GM12878 (cell line): ENCODE results near the gene ATXN7L1.

Experiments used
- NR2F1 ChIP-seq: fragments of 450-650 bp; conservative IDR thresholded peaks from 2 replicates; pipeline ENCODE4 v1.6.1; 2017; ENCODE audit warnings: mild to moderate bottlenecking
- POLR2A ChIP-seq: IDR thresholded peaks from 2 replicates; pipeline ENCODE4 v1.6.1; 2011; ENCODE audit warnings: low read depth, mild to moderate bottlenecking, low read length
- RB1 ChIP-seq: fragments of 450-650 bp; formaldehyde crosslinking; IDR thresholded peaks from 2 replicates; pipeline ENCODE4 v1.6.1; 2017; ENCODE audit warnings: mild to moderate bottlenecking, borderline replicate concordance
- RBBP5 ChIP-seq: fragments of 200-600 bp; sonication (generic); conservative IDR thresholded peaks from 2 replicates; pipeline ENCODE4 v1.6.1; 2016
- STAT3 ChIP-seq: IDR thresholded peaks from 2 replicates; pipeline ENCODE4 v1.6.1; 2011; ENCODE audit warnings: low read depth, low read length, improper control_type of control experiment
- TCF3 ChIP-seq: IDR thresholded peaks from 2 replicates; pipeline ENCODE4 v1.6.1; 2012; ENCODE audit warnings: low read depth, mild to moderate bottlenecking, low read length, borderline replicate concordance; ENCODE audit not compliant: insufficient read depth
- YY1 ChIP-seq: IDR thresholded peaks from 2 replicates; pipeline ENCODE4 v1.6.1; 2011; ENCODE audit warnings: low read depth, mild to moderate bottlenecking, low read length
- ZNF274 ChIP-seq: IDR thresholded peaks from one replicate; pipeline ENCODE4 v1.8.0; 2011; ENCODE audit not compliant: insufficient read length, insufficient read depth
- TF ChIP-seq, protein P1 (sequence below): IDR thresholded peaks from 2 replicates; pipeline ENCODE4 v1.6.1; 2012; ENCODE audit warnings: mild to moderate bottlenecking, low read depth, low read length
- TF ChIP-seq, protein P2 (sequence below), 3 experiments: IDR thresholded peaks in 2 of 3; conservative IDR thresholded peaks in 1 of 3; 2 replicates each; pipeline ENCODE4 v1.5.1; 2011; ENCODE audit warnings: low read depth in 3 of 3, low read length in 3 of 3, mild to moderate bottlenecking in 3 of 3, control low read depth in 2 of 3, moderate library complexity in 2 of 3, inconsistent platforms in 1 of 3, mixed read lengths in 1 of 3; ENCODE audit not compliant: control insufficient read depth in 2 of 3, insufficient read depth in 1 of 3; ENCODE audit errors: extremely low read depth in 1 of 3
- TF ChIP-seq, protein P3 (sequence below): IDR thresholded peaks from 2 replicates; pipeline ENCODE4 v1.6.1; 2012; ENCODE audit warnings: low read depth, low read length, improper control_type of control experiment
- TF ChIP-seq, protein P4 (sequence below): fragments of 450-650 bp; IDR thresholded peaks from 2 replicates; pipeline ENCODE4 v1.6.1; 2017; ENCODE audit warnings: mild to moderate bottlenecking

DNA sequence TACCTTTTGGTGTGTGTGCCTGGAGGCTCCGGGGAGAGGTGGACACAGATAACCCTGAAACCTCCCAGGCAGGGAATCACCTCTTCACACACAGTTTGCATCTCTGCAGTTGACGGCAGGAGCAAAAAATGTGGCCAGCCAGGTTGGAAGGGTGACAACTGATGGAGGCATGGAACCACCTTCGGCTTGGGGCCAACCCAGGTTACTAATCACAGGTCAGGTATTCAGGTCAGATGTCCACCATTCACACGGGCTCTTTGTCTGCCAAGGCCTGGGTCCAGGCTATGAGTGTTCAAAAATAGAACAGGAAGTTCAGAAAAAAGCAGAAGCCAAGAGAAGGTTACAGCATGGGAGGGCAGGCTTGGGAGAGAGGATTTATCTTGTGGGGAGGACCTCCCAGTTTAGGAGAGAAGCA lies 157.9 kb downstream of the ATXN7L1 start:
- TF ChIP-seq RB1 (no peak), STAT3 (no peak), YY1 (no peak), ZNF274 (no peak), RBBP5 (no peak), POLR2A (no peak), TCF3 (no peak), NR2F1 (no peak)
- TF ChIP-seq, protein P1, sequence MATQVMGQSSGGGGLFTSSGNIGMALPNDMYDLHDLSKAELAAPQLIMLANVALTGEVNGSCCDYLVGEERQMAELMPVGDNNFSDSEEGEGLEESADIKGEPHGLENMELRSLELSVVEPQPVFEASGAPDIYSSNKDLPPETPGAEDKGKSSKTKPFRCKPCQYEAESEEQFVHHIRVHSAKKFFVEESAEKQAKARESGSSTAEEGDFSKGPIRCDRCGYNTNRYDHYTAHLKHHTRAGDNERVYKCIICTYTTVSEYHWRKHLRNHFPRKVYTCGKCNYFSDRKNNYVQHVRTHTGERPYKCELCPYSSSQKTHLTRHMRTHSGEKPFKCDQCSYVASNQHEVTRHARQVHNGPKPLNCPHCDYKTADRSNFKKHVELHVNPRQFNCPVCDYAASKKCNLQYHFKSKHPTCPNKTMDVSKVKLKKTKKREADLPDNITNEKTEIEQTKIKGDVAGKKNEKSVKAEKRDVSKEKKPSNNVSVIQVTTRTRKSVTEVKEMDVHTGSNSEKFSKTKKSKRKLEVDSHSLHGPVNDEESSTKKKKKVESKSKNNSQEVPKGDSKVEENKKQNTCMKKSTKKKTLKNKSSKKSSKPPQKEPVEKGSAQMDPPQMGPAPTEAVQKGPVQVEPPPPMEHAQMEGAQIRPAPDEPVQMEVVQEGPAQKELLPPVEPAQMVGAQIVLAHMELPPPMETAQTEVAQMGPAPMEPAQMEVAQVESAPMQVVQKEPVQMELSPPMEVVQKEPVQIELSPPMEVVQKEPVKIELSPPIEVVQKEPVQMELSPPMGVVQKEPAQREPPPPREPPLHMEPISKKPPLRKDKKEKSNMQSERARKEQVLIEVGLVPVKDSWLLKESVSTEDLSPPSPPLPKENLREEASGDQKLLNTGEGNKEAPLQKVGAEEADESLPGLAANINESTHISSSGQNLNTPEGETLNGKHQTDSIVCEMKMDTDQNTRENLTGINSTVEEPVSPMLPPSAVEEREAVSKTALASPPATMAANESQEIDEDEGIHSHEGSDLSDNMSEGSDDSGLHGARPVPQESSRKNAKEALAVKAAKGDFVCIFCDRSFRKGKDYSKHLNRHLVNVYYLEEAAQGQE: no peak
- TF ChIP-seq, protein P2, sequence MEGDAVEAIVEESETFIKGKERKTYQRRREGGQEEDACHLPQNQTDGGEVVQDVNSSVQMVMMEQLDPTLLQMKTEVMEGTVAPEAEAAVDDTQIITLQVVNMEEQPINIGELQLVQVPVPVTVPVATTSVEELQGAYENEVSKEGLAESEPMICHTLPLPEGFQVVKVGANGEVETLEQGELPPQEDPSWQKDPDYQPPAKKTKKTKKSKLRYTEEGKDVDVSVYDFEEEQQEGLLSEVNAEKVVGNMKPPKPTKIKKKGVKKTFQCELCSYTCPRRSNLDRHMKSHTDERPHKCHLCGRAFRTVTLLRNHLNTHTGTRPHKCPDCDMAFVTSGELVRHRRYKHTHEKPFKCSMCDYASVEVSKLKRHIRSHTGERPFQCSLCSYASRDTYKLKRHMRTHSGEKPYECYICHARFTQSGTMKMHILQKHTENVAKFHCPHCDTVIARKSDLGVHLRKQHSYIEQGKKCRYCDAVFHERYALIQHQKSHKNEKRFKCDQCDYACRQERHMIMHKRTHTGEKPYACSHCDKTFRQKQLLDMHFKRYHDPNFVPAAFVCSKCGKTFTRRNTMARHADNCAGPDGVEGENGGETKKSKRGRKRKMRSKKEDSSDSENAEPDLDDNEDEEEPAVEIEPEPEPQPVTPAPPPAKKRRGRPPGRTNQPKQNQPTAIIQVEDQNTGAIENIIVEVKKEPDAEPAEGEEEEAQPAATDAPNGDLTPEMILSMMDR (IDR thresholded peaks at IDR 0.05 in 2 of 3, conservative IDR thresholded peaks at IDR 0.05 in 1 of 3; ENCODE audit: control insufficient read depth in 2 of 3, extremely low read depth in 1 of 3, insufficient read depth in 1 of 3, low read depth in 3 of 3, low read length in 3 of 3): no peak
- TF ChIP-seq, protein P3, sequence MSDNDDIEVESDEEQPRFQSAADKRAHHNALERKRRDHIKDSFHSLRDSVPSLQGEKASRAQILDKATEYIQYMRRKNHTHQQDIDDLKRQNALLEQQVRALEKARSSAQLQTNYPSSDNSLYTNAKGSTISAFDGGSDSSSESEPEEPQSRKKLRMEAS: no peak
- TF ChIP-seq, protein P4, sequence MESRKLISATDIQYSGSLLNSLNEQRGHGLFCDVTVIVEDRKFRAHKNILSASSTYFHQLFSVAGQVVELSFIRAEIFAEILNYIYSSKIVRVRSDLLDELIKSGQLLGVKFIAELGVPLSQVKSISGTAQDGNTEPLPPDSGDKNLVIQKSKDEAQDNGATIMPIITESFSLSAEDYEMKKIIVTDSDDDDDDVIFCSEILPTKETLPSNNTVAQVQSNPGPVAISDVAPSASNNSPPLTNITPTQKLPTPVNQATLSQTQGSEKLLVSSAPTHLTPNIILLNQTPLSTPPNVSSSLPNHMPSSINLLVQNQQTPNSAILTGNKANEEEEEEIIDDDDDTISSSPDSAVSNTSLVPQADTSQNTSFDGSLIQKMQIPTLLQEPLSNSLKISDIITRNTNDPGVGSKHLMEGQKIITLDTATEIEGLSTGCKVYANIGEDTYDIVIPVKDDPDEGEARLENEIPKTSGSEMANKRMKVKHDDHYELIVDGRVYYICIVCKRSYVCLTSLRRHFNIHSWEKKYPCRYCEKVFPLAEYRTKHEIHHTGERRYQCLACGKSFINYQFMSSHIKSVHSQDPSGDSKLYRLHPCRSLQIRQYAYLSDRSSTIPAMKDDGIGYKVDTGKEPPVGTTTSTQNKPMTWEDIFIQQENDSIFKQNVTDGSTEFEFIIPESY: no peak
